IMR-90 (cell line): ENCODE results near the gene TEF. TPM values are rescaled to one million over a fixed set of nuclear protein-coding genes. Genes with fewer than 3 reads are reported as not detected.

Experiments
- ATAC-seq: fragments of 200-7000 bp; cut with Tn5 transposase; 2 replicates; pipeline ENCODE4 v1.9.1; 2020; ENCODE audit warnings: low read depth, mild to moderate bottlenecking, moderate library complexity
- BruUV-seq: library from RNA; stranded (reverse); fragments of 400-500 nt; replicated peaks from 2 replicates; lab custom pipeline; 2021; lab: Mats Ljungman, UMichigan
- CTCF ChIA-PET: fragments of 300-600 bp; formaldehyde crosslinking; extraction: SDS; loops from one replicate; lab custom pipeline; 2021; ENCODE audit warnings: antibody characterized with exemption; lab: Yijun Ruan, JAX
- POLR2A ChIA-PET: fragments of 300-600 bp; sonication (Branson Sonifier 250); formaldehyde crosslinking; loops from one replicate; lab custom pipeline; 2022; ENCODE audit warnings: antibody characterized with exemption; ENCODE audit not compliant: unreplicated experiment; lab: Charles Lee
- DNase-seq: peaks from one replicate; pipeline ENCODE4 v3.0.0; 2013
- H2AFZ ChIP-seq: replicated peaks from 2 replicates; pipeline ENCODE3; 2013; ENCODE audit warnings: low read length, mild to moderate bottlenecking; ENCODE audit not compliant: poor library complexity
- H2AK5ac ChIP-seq: 2 replicates; pipeline ENCODE4 v1.6.1; 2013; ENCODE audit warnings: low read depth, low read length, inconsistent platforms
- H2AK9ac ChIP-seq: replicated peaks from 2 replicates; pipeline ENCODE3; 2013; ENCODE audit warnings: mild to moderate bottlenecking, low read depth, low read length, moderate library complexity; ENCODE audit not compliant: poor library complexity
- H2BK120ac ChIP-seq: 2 replicates; pipeline ENCODE4 v1.6.1; 2013; ENCODE audit warnings: low read depth, low read length, inconsistent platforms
- H2BK15ac ChIP-seq: 3 replicates; pipeline ENCODE4 v1.6.1; 2013; ENCODE audit warnings: low read depth, low read length, inconsistent platforms
- H2BK20ac ChIP-seq: 2 replicates; pipeline ENCODE4 v1.6.1; 2013; ENCODE audit warnings: low read depth, mild to moderate bottlenecking, inconsistent platforms, low read length, moderate library complexity
- H2BK5ac ChIP-seq: 2 replicates; pipeline ENCODE4 v1.6.1; 2013; ENCODE audit warnings: mild to moderate bottlenecking, low read depth, low read length, inconsistent platforms; ENCODE audit not compliant: poor library complexity, severe bottlenecking
- H3K14ac ChIP-seq: replicated peaks from 2 replicates; pipeline ENCODE4 v1.6.1; 2013; ENCODE audit warnings: low read depth, low read length, inconsistent platforms
- H3K18ac ChIP-seq: 2 replicates; pipeline ENCODE4 v1.6.1; 2013; ENCODE audit warnings: low read depth, low read length, control low read depth
- H3K23ac ChIP-seq: 2 replicates; pipeline ENCODE4 v1.6.1; 2013; ENCODE audit warnings: low read depth, low read length, inconsistent platforms
- H3K27ac ChIP-seq: 2 replicates; pipeline ENCODE4 v1.5.1; 2013; ENCODE audit warnings: mild to moderate bottlenecking, control low read depth, low read length; ENCODE audit not compliant: insufficient read depth
- H3K27me3 ChIP-seq: 2 replicates; pipeline ENCODE4 v1.6.1; 2013; ENCODE audit warnings: low read length; ENCODE audit not compliant: control insufficient read depth, insufficient read depth
- H3K36me3 ChIP-seq: 2 replicates; pipeline ENCODE4 v1.6.1; 2013; ENCODE audit warnings: low read length, mixed read lengths; ENCODE audit not compliant: control insufficient read depth, insufficient read depth
- H3K4ac ChIP-seq: 2 replicates; pipeline ENCODE4 v1.6.1; 2013; ENCODE audit warnings: low read depth, low read length, inconsistent platforms
- H3K4me1 ChIP-seq: 2 replicates; pipeline ENCODE4 v1.6.1; 2013; ENCODE audit warnings: low read length, mixed read lengths; ENCODE audit not compliant: control insufficient read depth, insufficient read depth
- H3K4me2 ChIP-seq: 2 replicates; pipeline ENCODE4 v1.6.1; 2013; ENCODE audit warnings: low read depth, mild to moderate bottlenecking, control low read depth, low read length, moderate library complexity
- H3K4me3 ChIP-seq: 2 replicates; pipeline ENCODE4 v1.5.1; 2013; ENCODE audit warnings: low read depth, mild to moderate bottlenecking, control low read depth, low read length, moderate library complexity; ENCODE audit not compliant: insufficient read depth
- H3K56ac ChIP-seq: 2 replicates; pipeline ENCODE4 v1.6.1; 2013; ENCODE audit warnings: low read length, inconsistent platforms; ENCODE audit not compliant: insufficient read depth; ENCODE audit errors: extremely low read depth
- H3K79me1 ChIP-seq, 2 experiments: 2 replicates each; pipeline ENCODE4 v1.6.1; 2013; ENCODE audit warnings: low read length in 2 of 2, inconsistent platforms in 1 of 2, low read depth in 1 of 2
- H3K9ac ChIP-seq: 2 replicates; pipeline ENCODE4 v1.6.1; 2013; ENCODE audit warnings: low read depth, low read length, control low read depth
- H3K9me1 ChIP-seq: 2 replicates; pipeline ENCODE4 v1.6.1; 2013; ENCODE audit warnings: low read length, inconsistent platforms; ENCODE audit not compliant: insufficient read depth
- H3K9me3 ChIP-seq: 2 replicates; pipeline ENCODE4 v1.6.1; 2013; ENCODE audit warnings: low read length; ENCODE audit not compliant: control insufficient read depth, insufficient read depth
- H4K20me1 ChIP-seq: 2 replicates; pipeline ENCODE4 v1.6.1; 2013; ENCODE audit warnings: low read length, inconsistent platforms; ENCODE audit not compliant: insufficient read depth
- H4K5ac ChIP-seq: 2 replicates; pipeline ENCODE4 v1.6.1; 2013; ENCODE audit warnings: mild to moderate bottlenecking, low read depth, low read length, control low read depth
- H4K8ac ChIP-seq, 2 experiments: 2 replicates each; pipeline ENCODE4 v1.6.1; 2013; ENCODE audit warnings: low read depth in 2 of 2, low read length in 2 of 2, control low read depth in 1 of 2, inconsistent platforms in 1 of 2
- H4K91ac ChIP-seq: 2 replicates; pipeline ENCODE4 v1.6.1; 2013; ENCODE audit warnings: low read depth, low read length, inconsistent platforms; ENCODE audit not compliant: insufficient read depth
- BHLHE40 ChIP-seq: fragments of 150-350 bp; IDR thresholded peaks from 2 replicates; pipeline ENCODE4 v1.6.1; 2016; ENCODE audit warnings: mild to moderate bottlenecking, low read depth, low read length
- CHD1 ChIP-seq: IDR thresholded peaks from 2 replicates; pipeline ENCODE4 v1.6.1; 2012; ENCODE audit warnings: low read depth, low read length, improper control_type of control experiment
- FOS ChIP-seq: fragments of 150-350 bp; IDR thresholded peaks from 2 replicates; pipeline ENCODE4 v1.6.1; 2016; ENCODE audit warnings: low read depth, low read length
- MAFK ChIP-seq: IDR thresholded peaks from 2 replicates; pipeline ENCODE4 v1.6.1; 2012; ENCODE audit warnings: low read depth, low read length, improper control_type of control experiment
- MXI1 ChIP-seq: IDR thresholded peaks from 2 replicates; pipeline ENCODE4 v1.6.1; 2012; ENCODE audit warnings: low read depth, mild to moderate bottlenecking, low read length, moderate library complexity, borderline replicate concordance
- NFE2L2 ChIP-seq: fragments of 150-350 bp; IDR thresholded peaks from 2 replicates; pipeline ENCODE4 v1.6.1; 2016; ENCODE audit warnings: low read depth, mild to moderate bottlenecking, low read length
- RCOR1 ChIP-seq: IDR thresholded peaks from 2 replicates; pipeline ENCODE4 v1.6.1; 2012; ENCODE audit warnings: mild to moderate bottlenecking, low read length, improper control_type of control experiment; ENCODE audit not compliant: insufficient replicate concordance
- RFX5 ChIP-seq: IDR thresholded peaks from 2 replicates; pipeline ENCODE4 v1.8.0; 2012; ENCODE audit warnings: low read depth, mild to moderate bottlenecking, low read length, moderate library complexity
- SMC3 ChIP-seq: fragments of 150-350 bp; IDR thresholded peaks from 2 replicates; pipeline ENCODE4 v1.6.1; 2016; ENCODE audit warnings: low read depth, mild to moderate bottlenecking, antibody characterized with exemption, low read length, moderate library complexity
- WGBS, 2 experiments: methylation state at CpG; one replicate each; pipeline versions ENCODE4 v1.1.5 to v1.1.7; 2013; ENCODE audit warnings: missing lambda C conversion rate in 2 of 2; ENCODE audit not compliant: insufficient read length in 1 of 2; ENCODE audit errors: extremely low coverage in 2 of 2; 5-methylcytosine and 5-hydroxymethylcytosine counted together
- dilution Hi-C: fragments of 300-500 bp; cut with HindIII; formaldehyde crosslinking; loops from one replicate; pipeline ENCODE4 v1.14.3; 2018; ENCODE audit warnings: low sequenced_read_pairs; ENCODE audit not compliant: unreplicated experiment
- in situ Hi-C: fragments of 300-500 bp; cut with MboI; formaldehyde crosslinking; loops from 3 replicates; pipeline ENCODE4 v1.14.3; 2019; ENCODE audit warnings: low sequenced_read_pairs, inconsistent platforms, mixed read lengths
- intact Hi-C: fragments of 100-400 bp; cut with micrococcal nuclease; formaldehyde crosslinking; loops from 2 replicates; pipeline ENCODE4 v1.10.0; 2022
- polyA plus RNA-seq, 3 experiments: library from polyadenylated mRNA; depleted of rRNA; stranded (reverse); fragments of >200 nt; gene quantifications; 2 replicates each; pipeline ENCODE4 v1.2.3, GENCODE V29; 2012; ENCODE audit warnings: low replicate concordance in 1 of 3
- total RNA-seq: library from RNA; depleted of rRNA; stranded (reverse); fragments of >200 nt; gene quantifications from 2 replicates; pipeline ENCODE4 v1.2.3, GENCODE V29; 2012
- TF ChIP-seq, protein P1 (sequence below): fragments of 150-350 bp; IDR thresholded peaks from 2 replicates; pipeline ENCODE4 v1.6.1; 2017; ENCODE audit warnings: mild to moderate bottlenecking, antibody characterized with exemption, low read length, low read depth

The TEF gene
- total and polyA plus RNA-seq, 2 of the 4 experiments (the other 2 are of a cell fraction), result 5.6 to 11.6 TPM

DNA sequence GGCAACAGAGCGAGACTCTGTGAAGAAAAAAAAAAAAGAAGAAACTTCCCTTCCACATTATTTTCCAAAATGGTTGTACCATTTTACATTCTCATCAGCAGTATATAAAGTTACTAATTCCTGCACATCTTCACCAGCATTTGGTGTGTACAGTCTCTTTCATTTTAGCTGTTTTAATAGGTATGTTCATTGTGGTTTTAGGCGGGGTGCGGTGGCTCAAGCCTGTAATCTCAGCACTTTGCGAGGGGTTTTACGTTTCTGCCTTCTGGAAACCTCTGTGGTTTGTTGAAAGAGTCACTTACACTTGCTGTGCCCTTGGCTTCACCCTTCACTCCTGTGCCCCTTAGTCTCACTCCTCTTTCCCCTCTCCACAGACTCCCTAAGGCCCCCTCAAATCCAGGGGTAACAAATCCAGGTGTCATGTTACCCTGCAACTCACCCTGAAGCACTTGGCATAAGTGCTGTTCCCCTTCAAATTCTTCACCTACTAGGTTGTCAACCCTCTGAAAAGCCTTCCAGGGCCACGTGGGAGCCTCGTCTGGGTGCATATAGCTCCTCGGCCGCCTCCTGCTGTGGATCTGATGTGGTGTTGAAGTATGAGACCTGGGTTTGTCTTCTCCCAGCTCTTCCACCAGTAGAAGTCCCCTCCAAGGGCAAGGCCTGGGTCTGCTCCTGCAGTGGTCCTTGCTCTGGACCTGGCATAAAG is 44.1 kb downstream of the TEF start (continued):
- TF ChIP-seq, protein P1, sequence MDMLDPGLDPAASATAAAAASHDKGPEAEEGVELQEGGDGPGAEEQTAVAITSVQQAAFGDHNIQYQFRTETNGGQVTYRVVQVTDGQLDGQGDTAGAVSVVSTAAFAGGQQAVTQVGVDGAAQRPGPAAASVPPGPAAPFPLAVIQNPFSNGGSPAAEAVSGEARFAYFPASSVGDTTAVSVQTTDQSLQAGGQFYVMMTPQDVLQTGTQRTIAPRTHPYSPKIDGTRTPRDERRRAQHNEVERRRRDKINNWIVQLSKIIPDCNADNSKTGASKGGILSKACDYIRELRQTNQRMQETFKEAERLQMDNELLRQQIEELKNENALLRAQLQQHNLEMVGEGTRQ, result no peak
- TF ChIP-seq FOS, result no peak
- no peak for TF ChIP-seq RCOR1

DNA sequence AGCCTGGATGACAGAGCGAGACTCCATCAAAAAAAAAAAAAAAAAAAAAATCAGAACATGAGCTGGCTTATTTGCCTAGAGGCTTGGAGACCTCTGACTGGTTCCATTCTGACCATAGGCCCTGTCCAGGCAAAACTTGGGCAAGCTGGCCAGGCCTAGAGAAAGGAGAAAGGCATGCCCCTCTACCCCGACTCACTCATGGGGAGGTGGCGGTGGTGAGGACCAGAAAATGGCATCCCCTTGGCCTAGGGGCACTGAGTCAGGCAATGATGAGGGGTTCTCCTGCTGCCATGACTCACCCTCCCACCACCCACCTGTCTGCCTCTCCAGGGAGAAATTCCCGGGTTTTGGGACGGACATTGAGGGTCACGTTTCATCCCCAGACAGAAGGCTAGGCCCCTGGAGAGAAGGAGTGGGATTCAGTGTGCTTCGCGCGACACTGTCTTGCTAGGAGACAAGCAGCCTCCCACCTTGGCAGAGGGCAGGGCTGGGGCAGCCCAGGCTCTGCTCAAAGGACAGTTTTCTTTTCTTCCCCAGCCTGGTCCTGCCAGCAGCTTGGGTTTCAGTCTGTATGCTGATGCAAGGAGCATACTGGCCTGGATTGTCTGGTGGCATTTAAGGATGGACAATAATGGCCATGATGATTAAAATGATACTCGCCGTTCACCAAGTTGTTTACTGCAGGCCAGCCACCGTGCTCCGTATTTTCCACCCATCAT is 47.6 kb downstream of the TEF start:
- Histone ChIP-seq H4K91ac (no peak overlapping the region), H4K5ac (no peak overlapping the region), H4K8ac (no peak overlapping the region), H3K4me1 (no peaks in the 10 kb centered on the region), H3K9me3 (no peaks in the 10 kb centered on the region), H3K23ac (no peak overlapping the region), H4K20me1 (peaks cover 35% of the 10 kb centered on the region), H3K14ac (no peak overlapping the region), H3K9ac (no peak overlapping the region), H3K36me3 (peaks cover 26% of the 10 kb centered on the region), H2BK120ac (no peak overlapping the region), H2BK20ac (no peak overlapping the region), H3K4me3 (no peak overlapping the region), H2AFZ (peak overlapping the region; percentile 5), H3K18ac (no peak overlapping the region), H3K9me1 (peaks cover 11% of the 10 kb centered on the region), H3K4me2 (no peak overlapping the region), H3K27ac (no peak overlapping the region), H2BK5ac (no peak overlapping the region), H3K56ac (no peak overlapping the region), H2AK5ac (no peak overlapping the region), H3K27me3 (no peaks in the 10 kb centered on the region), H2BK15ac (no peak overlapping the region), H3K79me1 (peaks cover 9 to 34% of the 10 kb centered on the region in 2 experiments), H3K4ac (no peak overlapping the region), H2AK9ac (peak overlapping the region; percentile 9)
- intact Hi-C loops, result no loop called here
- TF ChIP-seq NFE2L2, result no peak
- no peak for TF ChIP-seq FOS
- TF ChIP-seq MXI1, result no peak
- TF ChIP-seq SMC3, result no peak
- TF ChIP-seq CHD1, result no peak
- TF ChIP-seq RFX5, result no peak
- no peak for TF ChIP-seq BHLHE40
- TF ChIP-seq MAFK, result no peak
- DNase-seq (no peak), ATAC-seq (no peak)
- CTCF ChIA-PET, result interaction anchor here (0.6 to 0.7 kb wide), 2 partner anchors 61 to 849 kb away, joined by 3 to 6 read pairs; no protein-coding TSS in a partner anchor
- dilution Hi-C loops, result no loop called here
- POLR2A ChIA-PET, result no interaction called here
- 83% methylated on average over 3 of the region's 13 CpGs; no CpG with 5 or more reads in 1 of the 2 experiments for WGBS, 2 experiments
- in situ Hi-C loops, result no loop called here
- no TSS peak for BruUV-seq
